Liver (tissue), 9 donors: ENCODE results near the gene PAGE2B. TPM values are rescaled to one million over a fixed set of nuclear protein-coding genes. Genes with fewer than 3 reads are reported as not detected.

Experiments used
- DNase-seq: peaks from one replicate; pipeline ENCODE4 v3.0.0-alpha.2; 2017; ENCODE audit warnings: low spot score
- H3K27ac ChIP-seq, 2 donors: one replicate each; pipeline ENCODE4 v1.7.0; 2013; ENCODE audit warnings: inconsistent platforms in 2 of 2, low read length in 2 of 2, control low read depth in 1 of 2, low read depth in 1 of 2, mild to moderate bottlenecking in 1 of 2
- H3K27me3 ChIP-seq, 4 donors: one replicate each; pipeline versions ENCODE4 v1.6.1 to v1.7.0; 2013; ENCODE audit warnings: low read length in 3 of 4, inconsistent platforms in 1 of 4, mild to moderate bottlenecking in 1 of 4, moderate library complexity in 1 of 4; ENCODE audit not compliant: control insufficient read depth in 4 of 4, insufficient read depth in 4 of 4
- H3K36me3 ChIP-seq, 4 donors: one replicate each; pipeline versions ENCODE4 v1.6.1 to v1.7.0; 2013; ENCODE audit warnings: low read length in 3 of 4, mild to moderate bottlenecking in 3 of 4, low read depth in 1 of 4, moderate library complexity in 1 of 4; ENCODE audit not compliant: control insufficient read depth in 4 of 4, insufficient read depth in 3 of 4
- H3K4me1 ChIP-seq, 4 donors: one replicate each; pipeline versions ENCODE4 v1.6.1 to v1.7.0; 2013; ENCODE audit warnings: low read length in 3 of 4, mild to moderate bottlenecking in 3 of 4, moderate library complexity in 1 of 4; ENCODE audit not compliant: control insufficient read depth in 4 of 4, insufficient read depth in 4 of 4
- H3K4me3 ChIP-seq, 3 donors: one replicate each; pipeline versions ENCODE4 v1.6.1 to v1.7.0; 2013; ENCODE audit warnings: low read length in 3 of 3, control low read depth in 1 of 3, low read depth in 1 of 3, mild to moderate bottlenecking in 1 of 3
- H3K9ac ChIP-seq, 2 donors: one replicate each; pipeline ENCODE4 v1.7.0; 2013; ENCODE audit warnings: low read length in 2 of 2, mild to moderate bottlenecking in 2 of 2, moderate library complexity in 2 of 2, control low read depth in 1 of 2, low read depth in 1 of 2
- H3K9me3 ChIP-seq, 4 donors: one replicate each; pipeline versions ENCODE4 v1.6.1 to v1.7.0; 2013; ENCODE audit warnings: low read length in 3 of 4; ENCODE audit not compliant: control insufficient read depth in 4 of 4
- FOXA1 ChIP-seq: IDR thresholded peaks from 2 replicates; pipeline ENCODE4 v1.6.1; 2016; ENCODE audit warnings: antibody characterized with exemption
- FOXA2 ChIP-seq: IDR thresholded peaks from 2 replicates; pipeline ENCODE4 v1.6.1; 2016; ENCODE audit warnings: antibody characterized with exemption
- GABPA ChIP-seq, 2 donors: IDR thresholded peaks in 1 of 2; conservative IDR thresholded peaks in 1 of 2; 2 replicates each; pipeline ENCODE4 v1.6.1; 2016; ENCODE audit warnings: antibody characterized with exemption in 2 of 2, mild to moderate bottlenecking in 1 of 2, moderate library complexity in 1 of 2
- HNF4A ChIP-seq, 2 donors: conservative IDR thresholded peaks; 2 replicates each; pipeline ENCODE4 v1.6.1; 2016; ENCODE audit warnings: antibody characterized with exemption in 2 of 2, mild to moderate bottlenecking in 2 of 2
- HNF4G ChIP-seq: IDR thresholded peaks from 2 replicates; pipeline ENCODE4 v1.6.1; 2016; ENCODE audit warnings: antibody characterized with exemption
- JUND ChIP-seq, 2 donors: IDR thresholded peaks; 2 replicates each; pipeline ENCODE4 v1.6.1; 2016; ENCODE audit warnings: antibody characterized with exemption in 2 of 2
- NR2F2 ChIP-seq: IDR thresholded peaks from 2 replicates; pipeline ENCODE4 v1.6.1; 2016; ENCODE audit warnings: antibody characterized with exemption
- RXRA ChIP-seq, 2 donors: IDR thresholded peaks; 2 replicates each; pipeline ENCODE4 v1.6.1; 2017 to 2018; ENCODE audit warnings: antibody characterized with exemption in 2 of 2, mild to moderate bottlenecking in 1 of 2
- YY1 ChIP-seq: IDR thresholded peaks from 2 replicates; pipeline ENCODE4 v1.6.1; 2016; ENCODE audit warnings: antibody characterized with exemption, mild to moderate bottlenecking
- WGBS: extraction: QIAGEN DNeasy Blood & Tissue Kit; methylation state at CpG from one replicate; pipeline ENCODE4 v1.1.7; 2013; 5-methylcytosine and 5-hydroxymethylcytosine counted together
- polyA plus RNA-seq, 2 donors: library from polyadenylated mRNA; stranded (reverse) in 1 of 2; unstranded in 1 of 2; fragments of 200-250 nt in 1 of 2; fragments of >200 nt in 1 of 2; fragmentation: Nextera tagmentation in 1 of 2; extraction: Ambion mirVana in 1 of 2; gene quantifications; one replicate each; pipeline versions ENCODE4 v1.2.1 to v1.2.3, GENCODE V29; 2013 to 2015
- total RNA-seq, 2 donors: library from RNA; depleted of rRNA; stranded (reverse); fragments of >200 nt; gene quantifications; one replicate each; pipeline ENCODE4 v1.2.3, GENCODE V29; 2014
- TF ChIP-seq, protein P1 (sequence below): IDR thresholded peaks from 2 replicates; pipeline ENCODE4 v1.6.1; 2016; ENCODE audit warnings: antibody characterized with exemption
- TF ChIP-seq, protein P2 (sequence below): IDR thresholded peaks from 2 replicates; pipeline ENCODE4 v1.6.1; 2016; ENCODE audit warnings: antibody characterized with exemption
- TF ChIP-seq, protein P3 (sequence below): fragments of 150-350 bp; IDR thresholded peaks from 2 replicates; pipeline ENCODE4 v1.5.1; 2017; ENCODE audit warnings: improper control_type of control experiment, low read depth, low read length; ENCODE audit not compliant: missing input control
- TF ChIP-seq, protein P4 (sequence below): IDR thresholded peaks from 2 replicates; pipeline ENCODE4 v1.6.1; 2016; ENCODE audit warnings: antibody characterized with exemption, mild to moderate bottlenecking
- donor health status: healthy.
- donor health status: healthy.
- donor health status: healthy.
- donor health status: healthy.
- donor health status: healthy.

PAGE2B gene
- total and polyA plus RNA-seq, 4 donors: 0.28 TPM; not detected in 3

DNA sequence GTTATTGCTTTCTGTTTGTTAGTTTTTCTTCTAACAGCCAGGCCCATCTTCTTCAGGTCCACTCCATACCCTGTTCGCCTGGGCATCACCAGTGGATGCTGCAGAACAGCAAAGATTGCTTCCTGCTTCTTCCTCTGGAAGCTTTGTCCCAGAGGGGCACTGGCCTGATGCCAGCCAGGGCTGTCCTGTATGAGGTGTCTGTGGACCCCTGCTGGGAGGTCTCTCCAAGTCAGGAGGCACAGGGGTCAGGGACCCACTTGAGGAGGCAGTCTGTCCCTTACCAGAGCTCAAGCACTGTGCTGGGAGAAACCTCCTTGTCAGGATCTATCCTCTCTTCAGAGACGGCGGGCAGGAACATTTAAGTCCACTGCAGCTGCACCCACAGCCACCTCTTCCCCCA is 2.5 kb upstream of the PAGE2B start (continued):
- TF ChIP-seq, protein P1, sequence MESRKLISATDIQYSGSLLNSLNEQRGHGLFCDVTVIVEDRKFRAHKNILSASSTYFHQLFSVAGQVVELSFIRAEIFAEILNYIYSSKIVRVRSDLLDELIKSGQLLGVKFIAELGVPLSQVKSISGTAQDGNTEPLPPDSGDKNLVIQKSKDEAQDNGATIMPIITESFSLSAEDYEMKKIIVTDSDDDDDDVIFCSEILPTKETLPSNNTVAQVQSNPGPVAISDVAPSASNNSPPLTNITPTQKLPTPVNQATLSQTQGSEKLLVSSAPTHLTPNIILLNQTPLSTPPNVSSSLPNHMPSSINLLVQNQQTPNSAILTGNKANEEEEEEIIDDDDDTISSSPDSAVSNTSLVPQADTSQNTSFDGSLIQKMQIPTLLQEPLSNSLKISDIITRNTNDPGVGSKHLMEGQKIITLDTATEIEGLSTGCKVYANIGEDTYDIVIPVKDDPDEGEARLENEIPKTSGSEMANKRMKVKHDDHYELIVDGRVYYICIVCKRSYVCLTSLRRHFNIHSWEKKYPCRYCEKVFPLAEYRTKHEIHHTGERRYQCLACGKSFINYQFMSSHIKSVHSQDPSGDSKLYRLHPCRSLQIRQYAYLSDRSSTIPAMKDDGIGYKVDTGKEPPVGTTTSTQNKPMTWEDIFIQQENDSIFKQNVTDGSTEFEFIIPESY: no peak
- no peak for TF ChIP-seq HNF4A (conservative IDR thresholded peaks at IDR 0.05)

DNA sequence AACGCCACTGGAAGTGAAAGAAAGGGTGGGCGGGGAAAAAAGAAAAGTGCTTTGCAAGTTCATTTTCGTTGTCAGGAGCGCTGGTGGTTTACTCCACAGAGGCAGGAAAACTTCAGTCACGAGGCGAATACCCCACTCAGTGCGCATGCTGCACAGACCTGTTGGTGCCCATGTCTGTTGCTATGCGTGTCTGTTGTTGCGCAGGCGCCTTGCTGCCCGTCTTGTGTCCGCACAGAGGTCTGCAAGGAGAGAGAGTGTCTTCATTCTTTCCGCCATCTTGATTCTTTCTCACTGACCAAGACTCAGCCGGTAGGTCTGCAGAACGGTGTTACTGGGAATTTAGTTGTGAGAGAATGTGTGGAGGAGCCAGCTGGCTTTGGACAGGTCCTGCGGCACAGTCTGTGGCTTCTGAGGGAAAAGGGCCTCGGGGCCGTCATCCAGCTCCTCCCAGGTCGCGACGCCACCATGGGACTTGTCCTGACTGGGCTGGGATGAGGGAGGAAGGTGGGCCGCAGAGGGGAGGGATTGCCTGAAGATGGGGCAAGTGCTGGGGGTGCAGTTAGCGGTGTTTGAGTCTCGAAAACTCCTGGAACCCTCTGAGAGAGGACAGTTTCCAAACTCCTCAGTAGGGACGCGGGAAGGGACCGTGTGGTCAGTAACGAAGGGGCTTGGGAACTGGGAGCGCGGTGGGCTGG is 14.1 kb downstream of the PAGE2B start, which contains the start of gene PAGE2:
TSS of gene PAGE2 (plus strand) at position 224 of the 695 bp plus-strand sequence. CDS start 1,003 bp downstream, outside the sequence.
- no peak for TF ChIP-seq FOXA2
- TF ChIP-seq, protein P2, sequence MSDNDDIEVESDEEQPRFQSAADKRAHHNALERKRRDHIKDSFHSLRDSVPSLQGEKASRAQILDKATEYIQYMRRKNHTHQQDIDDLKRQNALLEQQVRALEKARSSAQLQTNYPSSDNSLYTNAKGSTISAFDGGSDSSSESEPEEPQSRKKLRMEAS: no peak
- no peak for TF ChIP-seq JUND (IDR thresholded peaks at IDR 0.05)
- TF ChIP-seq, protein P3, sequence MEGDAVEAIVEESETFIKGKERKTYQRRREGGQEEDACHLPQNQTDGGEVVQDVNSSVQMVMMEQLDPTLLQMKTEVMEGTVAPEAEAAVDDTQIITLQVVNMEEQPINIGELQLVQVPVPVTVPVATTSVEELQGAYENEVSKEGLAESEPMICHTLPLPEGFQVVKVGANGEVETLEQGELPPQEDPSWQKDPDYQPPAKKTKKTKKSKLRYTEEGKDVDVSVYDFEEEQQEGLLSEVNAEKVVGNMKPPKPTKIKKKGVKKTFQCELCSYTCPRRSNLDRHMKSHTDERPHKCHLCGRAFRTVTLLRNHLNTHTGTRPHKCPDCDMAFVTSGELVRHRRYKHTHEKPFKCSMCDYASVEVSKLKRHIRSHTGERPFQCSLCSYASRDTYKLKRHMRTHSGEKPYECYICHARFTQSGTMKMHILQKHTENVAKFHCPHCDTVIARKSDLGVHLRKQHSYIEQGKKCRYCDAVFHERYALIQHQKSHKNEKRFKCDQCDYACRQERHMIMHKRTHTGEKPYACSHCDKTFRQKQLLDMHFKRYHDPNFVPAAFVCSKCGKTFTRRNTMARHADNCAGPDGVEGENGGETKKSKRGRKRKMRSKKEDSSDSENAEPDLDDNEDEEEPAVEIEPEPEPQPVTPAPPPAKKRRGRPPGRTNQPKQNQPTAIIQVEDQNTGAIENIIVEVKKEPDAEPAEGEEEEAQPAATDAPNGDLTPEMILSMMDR: no peak
- TF ChIP-seq HNF4G: no peak
- no peak for TF ChIP-seq RXRA (IDR thresholded peaks at IDR 0.05)
- no peak for TF ChIP-seq FOXA1
- TF ChIP-seq YY1: no peak
- TF ChIP-seq, protein P4, sequence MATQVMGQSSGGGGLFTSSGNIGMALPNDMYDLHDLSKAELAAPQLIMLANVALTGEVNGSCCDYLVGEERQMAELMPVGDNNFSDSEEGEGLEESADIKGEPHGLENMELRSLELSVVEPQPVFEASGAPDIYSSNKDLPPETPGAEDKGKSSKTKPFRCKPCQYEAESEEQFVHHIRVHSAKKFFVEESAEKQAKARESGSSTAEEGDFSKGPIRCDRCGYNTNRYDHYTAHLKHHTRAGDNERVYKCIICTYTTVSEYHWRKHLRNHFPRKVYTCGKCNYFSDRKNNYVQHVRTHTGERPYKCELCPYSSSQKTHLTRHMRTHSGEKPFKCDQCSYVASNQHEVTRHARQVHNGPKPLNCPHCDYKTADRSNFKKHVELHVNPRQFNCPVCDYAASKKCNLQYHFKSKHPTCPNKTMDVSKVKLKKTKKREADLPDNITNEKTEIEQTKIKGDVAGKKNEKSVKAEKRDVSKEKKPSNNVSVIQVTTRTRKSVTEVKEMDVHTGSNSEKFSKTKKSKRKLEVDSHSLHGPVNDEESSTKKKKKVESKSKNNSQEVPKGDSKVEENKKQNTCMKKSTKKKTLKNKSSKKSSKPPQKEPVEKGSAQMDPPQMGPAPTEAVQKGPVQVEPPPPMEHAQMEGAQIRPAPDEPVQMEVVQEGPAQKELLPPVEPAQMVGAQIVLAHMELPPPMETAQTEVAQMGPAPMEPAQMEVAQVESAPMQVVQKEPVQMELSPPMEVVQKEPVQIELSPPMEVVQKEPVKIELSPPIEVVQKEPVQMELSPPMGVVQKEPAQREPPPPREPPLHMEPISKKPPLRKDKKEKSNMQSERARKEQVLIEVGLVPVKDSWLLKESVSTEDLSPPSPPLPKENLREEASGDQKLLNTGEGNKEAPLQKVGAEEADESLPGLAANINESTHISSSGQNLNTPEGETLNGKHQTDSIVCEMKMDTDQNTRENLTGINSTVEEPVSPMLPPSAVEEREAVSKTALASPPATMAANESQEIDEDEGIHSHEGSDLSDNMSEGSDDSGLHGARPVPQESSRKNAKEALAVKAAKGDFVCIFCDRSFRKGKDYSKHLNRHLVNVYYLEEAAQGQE: no peak
- TF ChIP-seq GABPA (IDR thresholded peaks at IDR 0.05 in 1 of 2, conservative IDR thresholded peaks at IDR 0.05 in 1 of 2): no peak
- no peak for TF ChIP-seq NR2F2
- H3K9me3 ChIP-seq: no peaks in the 10 kb centered on the region
- H3K27me3 ChIP-seq: peaks cover 0 to 3% (median 0%) of the 10 kb centered on the region in 4 donors
- H3K27ac ChIP-seq: no peak within 1 kb of the TSS
- WGBS: 95% methylated on average over 30 of the region's 30 CpGs
- no peak for DNase-seq
- H3K9ac ChIP-seq: no peak within 1 kb of the TSS
- H3K36me3 ChIP-seq: no peaks in the 10 kb centered on the region
- H3K4me1 ChIP-seq: no peaks in the 10 kb centered on the region
- no peak within 1 kb of the TSS for H3K4me3 ChIP-seq
